HUES6 (cell line): ENCODE measurements around the gene DLK1.

Experiments
- H3K27ac ChIP-seq: 2 replicates; pipeline ENCODE4 v1.7.0; 2013; ENCODE audit warnings: low read depth, mild to moderate bottlenecking, low read length, inconsistent platforms
- H3K27me3 ChIP-seq: 2 replicates; pipeline ENCODE4 v1.6.1; 2013; ENCODE audit warnings: low read length; ENCODE audit not compliant: control insufficient read depth, insufficient read depth
- H3K36me3 ChIP-seq: 2 replicates; pipeline ENCODE4 v1.6.1; 2013; ENCODE audit warnings: low read length; ENCODE audit not compliant: control insufficient read depth, insufficient read depth
- H3K4me1 ChIP-seq: 2 replicates; pipeline ENCODE4 v1.6.1; 2013; ENCODE audit warnings: low read length; ENCODE audit not compliant: control insufficient read depth, insufficient read depth
- H3K4me3 ChIP-seq: 2 replicates; pipeline ENCODE4 v1.5.1; 2013; ENCODE audit warnings: low read depth, low read length
- H3K9ac ChIP-seq: one replicate; pipeline ENCODE4 v1.6.1; 2013; ENCODE audit warnings: mild to moderate bottlenecking, low read length
- H3K9me3 ChIP-seq: 2 replicates; pipeline ENCODE4 v1.6.1; 2013; ENCODE audit warnings: low read depth, low read length; ENCODE audit not compliant: control insufficient read depth, insufficient read depth

The DLK1 gene

GRCh38 chr14:100684154-100684553, 42.5 kb upstream of the DLK1 start:
- H3K9me3 ChIP-seq, result no peaks in the 10 kb centered on the region
- no peak overlapping the region for H3K4me3 ChIP-seq
- no peak overlapping the region for H3K27ac ChIP-seq
- H3K9ac ChIP-seq, result no peak overlapping the region
- no peaks in the 10 kb centered on the region for H3K27me3 ChIP-seq
- no peaks in the 10 kb centered on the region for H3K36me3 ChIP-seq
- H3K4me1 ChIP-seq, result peaks cover 22% of the 10 kb centered on the region

GRCh38 chr14:100684961-100685360, 41.7 kb upstream of the DLK1 start:
- Histone ChIP-seq H3K4me1 (peaks cover 25% of the 10 kb centered on the region), H3K27ac (no peak overlapping the region)

GRCh38 chr14:100686858-100687257, 39.8 kb upstream of the DLK1 start:
- Histone ChIP-seq H3K4me3 (no peak overlapping the region), H3K4me1 (peaks cover 17% of the 10 kb centered on the region), H3K27ac (no peak overlapping the region), H3K36me3 (no peaks in the 10 kb centered on the region), H3K9ac (no peak overlapping the region), H3K27me3 (no peaks in the 10 kb centered on the region), H3K9me3 (no peaks in the 10 kb centered on the region)

More at GRCh38 chr14:100684961-100685360, 41.7 kb upstream of the DLK1 start:
- Histone ChIP-seq H3K9me3 (no peaks in the 10 kb centered on the region), H3K9ac (no peak overlapping the region), H3K4me3 (no peak overlapping the region), H3K27me3 (no peaks in the 10 kb centered on the region), H3K36me3 (no peaks in the 10 kb centered on the region)

GRCh38 chr14:100687386-100687785, 39.3 kb upstream of the DLK1 start:
- Histone ChIP-seq H3K9ac (no peak overlapping the region), H3K9me3 (no peaks in the 10 kb centered on the region)

GRCh38 chr14:100688051-100688450, 38.6 kb upstream of the DLK1 start:
- Histone ChIP-seq H3K9ac (peak overlapping the region; percentile 29), H3K36me3 (no peaks in the 10 kb centered on the region), H3K27ac (peak overlapping the region; percentile 22; the same call in 1 of the 2 replicates), H3K27me3 (no peaks in the 10 kb centered on the region), H3K9me3 (no peaks in the 10 kb centered on the region), H3K4me1 (peaks cover 23% of the 10 kb centered on the region), H3K4me3 (0 out of 2 replicates have a peak overlapping the region, but pooled peaks have one; percentile 7)

More at GRCh38 chr14:100687386-100687785, 39.3 kb upstream of the DLK1 start:
- Histone ChIP-seq H3K4me3 (no peak overlapping the region), H3K27me3 (no peaks in the 10 kb centered on the region), H3K4me1 (peaks cover 17% of the 10 kb centered on the region), H3K36me3 (no peaks in the 10 kb centered on the region), H3K27ac (no peak overlapping the region)

- Histone ChIP-seq H3K27me3 (no peaks in the 10 kb centered on the region), H3K9ac (peak overlapping the region; percentile 50), H3K4me1 (peaks cover 29% of the 10 kb centered on the region), H3K4me3 (peak overlapping the region; percentile 7; the same call in 1 of the 2 replicates), H3K27ac (peak overlapping the region; percentile 22; the same call in 1 of the 2 replicates), H3K9me3 (no peaks in the 10 kb centered on the region), H3K36me3 (no peaks in the 10 kb centered on the region)
These were observed 37.9 kb upstream of the DLK1 start for GRCh38 chr14:100688598-100689461.

GRCh38 chr14:100690672-100691071, 36.0 kb upstream of the DLK1 start:
- peaks cover 33% of the 10 kb centered on the region for H3K4me1 ChIP-seq
- no peaks in the 10 kb centered on the region for H3K9me3 ChIP-seq
- no peaks in the 10 kb centered on the region for H3K36me3 ChIP-seq
- H3K9ac ChIP-seq, result no peak overlapping the region
- H3K27me3 ChIP-seq, result no peaks in the 10 kb centered on the region
- no peak overlapping the region for H3K4me3 ChIP-seq
- H3K27ac ChIP-seq, result no peak overlapping the region

GRCh38 chr14:100691395-100692056, 35.2 kb upstream of the DLK1 start:
- Histone ChIP-seq H3K27me3 (no peaks in the 10 kb centered on the region), H3K36me3 (no peaks in the 10 kb centered on the region), H3K4me3 (no peak overlapping the region), H3K9ac (no peak overlapping the region), H3K9me3 (no peaks in the 10 kb centered on the region), H3K4me1 (peaks cover 33% of the 10 kb centered on the region), H3K27ac (no peak overlapping the region)

GRCh38 chr14:100692256-100692655, 34.4 kb upstream of the DLK1 start:
- peaks cover 33% of the 10 kb centered on the region for H3K4me1 ChIP-seq
- H3K4me3 ChIP-seq, result no peak overlapping the region
- no peak overlapping the region for H3K9ac ChIP-seq
- H3K27ac ChIP-seq, result no peak overlapping the region
- no peaks in the 10 kb centered on the region for H3K27me3 ChIP-seq
- no peaks in the 10 kb centered on the region for H3K36me3 ChIP-seq
- no peaks in the 10 kb centered on the region for H3K9me3 ChIP-seq

GRCh38 chr14:100692859-100693558, 33.7 kb upstream of the DLK1 start:
- H3K4me3 ChIP-seq, result no peak overlapping the region
- H3K27ac ChIP-seq, result no peak overlapping the region
- peaks cover 30% of the 10 kb centered on the region for H3K4me1 ChIP-seq
- H3K27me3 ChIP-seq, result no peaks in the 10 kb centered on the region
- no peaks in the 10 kb centered on the region for H3K9me3 ChIP-seq
- no peaks in the 10 kb centered on the region for H3K36me3 ChIP-seq
- H3K9ac ChIP-seq, result peak overlapping the region; percentile 59
